ENCODE measurements around the gene PADI6. TPM values are rescaled to one million over a fixed set of nuclear protein-coding genes. Genes with fewer than 3 reads are reported as not detected.

Gene PADI6
- total and polyA plus RNA-seq, 5 experiments from 2014 or later, result not detected

DNA sequence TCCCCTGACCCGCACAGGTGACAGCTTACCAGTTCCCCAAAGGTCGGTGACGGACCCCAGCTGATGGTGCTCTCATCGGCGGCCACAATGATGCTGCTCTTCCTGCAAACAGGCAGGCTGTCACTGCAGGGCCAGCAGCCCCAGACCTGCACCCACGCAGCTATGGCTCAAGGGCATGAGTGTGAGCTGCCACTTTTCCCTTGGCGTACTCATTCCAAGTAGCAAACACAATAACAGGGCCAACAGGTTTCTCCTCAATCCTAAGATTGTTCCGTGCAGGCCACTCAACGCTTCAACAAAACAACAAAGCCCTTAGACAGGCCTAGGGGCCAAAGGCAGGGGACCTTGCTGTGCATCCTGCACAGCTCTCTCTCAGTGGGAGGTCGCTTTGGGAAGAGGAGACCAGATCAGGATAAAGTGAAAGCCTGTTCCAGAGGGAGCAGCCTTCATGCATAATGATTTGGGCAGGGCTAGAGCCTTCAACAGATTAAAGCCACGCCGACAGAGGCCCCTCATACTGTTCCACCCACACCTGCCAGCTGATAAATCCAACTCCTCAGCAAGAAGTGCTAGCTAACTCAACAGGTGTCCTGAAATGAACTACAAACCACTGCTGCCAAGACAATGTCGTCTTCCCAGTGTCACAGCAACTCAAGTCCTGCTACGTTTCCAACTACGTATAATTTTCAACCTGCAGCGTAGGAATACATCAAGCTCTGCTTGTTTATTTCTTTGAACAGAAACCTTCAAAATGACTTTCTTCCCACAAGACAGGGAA is 40.3 kb downstream of the PADI6 start:
- H3K4me3 Mint-ChIP-seq, result no peak overlapping the region
- ATAC-seq, result no peak
- peak overlapping the region in 2 of 10 donors; percentile 11 to 59 for H3K27ac Mint-ChIP-seq
- DNase-seq, result no peak
- H3K4me1 Mint-ChIP-seq, result peaks cover 0 to 5% (median under 1%) of the 10 kb centered on the region in 4 donors
- H3K27me3 Mint-ChIP-seq, result no peaks in the 10 kb centered on the region
- peaks cover 0 to 100% (median 29%) of the 10 kb centered on the region in 3 donors for H3K36me3 Mint-ChIP-seq
- H3K9me3 Mint-ChIP-seq, result no peaks in the 10 kb centered on the region
- POLR2A ChIA-PET, result interaction anchor here (0.7 kb wide), 1 partner anchor 26 kb away, joined by 7 read pairs; no protein-coding TSS in a partner anchor

DNA sequence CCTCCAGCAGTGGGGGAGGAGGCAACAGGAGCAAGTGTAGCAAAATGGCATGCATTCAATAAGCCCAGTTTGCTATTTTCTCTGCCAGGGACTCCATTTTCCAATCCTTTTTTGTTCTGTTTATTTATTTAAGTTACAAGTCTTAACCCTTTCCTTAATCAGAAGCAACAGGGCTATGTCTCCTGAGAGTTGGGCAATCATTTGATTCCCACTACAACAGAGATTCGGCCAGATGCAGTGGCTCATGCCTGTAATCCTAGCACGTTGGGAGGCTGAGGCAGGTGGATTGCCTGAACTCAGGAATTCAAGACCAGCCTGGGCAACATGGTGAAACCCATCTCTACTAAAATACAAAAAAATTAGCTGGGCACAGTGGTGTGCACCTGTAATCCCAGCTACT is 42.0 kb downstream of the PADI6 start:
- no peak for DNase-seq
- H3K9me3 Mint-ChIP-seq, result no peaks in the 10 kb centered on the region
- no peak for ATAC-seq
- H3K27me3 Mint-ChIP-seq, result no peaks in the 10 kb centered on the region
- H3K36me3 Mint-ChIP-seq, result peaks cover 0 to 99% (median 24%) of the 10 kb centered on the region in 3 donors
- H3K4me1 Mint-ChIP-seq, result peaks cover 0 to 5% (median under 1%) of the 10 kb centered on the region in 4 donors
- H3K27ac Mint-ChIP-seq, result no peak overlapping the region
- no peak overlapping the region for H3K4me3 Mint-ChIP-seq
- POLR2A ChIA-PET, result no interaction called here

DNA sequence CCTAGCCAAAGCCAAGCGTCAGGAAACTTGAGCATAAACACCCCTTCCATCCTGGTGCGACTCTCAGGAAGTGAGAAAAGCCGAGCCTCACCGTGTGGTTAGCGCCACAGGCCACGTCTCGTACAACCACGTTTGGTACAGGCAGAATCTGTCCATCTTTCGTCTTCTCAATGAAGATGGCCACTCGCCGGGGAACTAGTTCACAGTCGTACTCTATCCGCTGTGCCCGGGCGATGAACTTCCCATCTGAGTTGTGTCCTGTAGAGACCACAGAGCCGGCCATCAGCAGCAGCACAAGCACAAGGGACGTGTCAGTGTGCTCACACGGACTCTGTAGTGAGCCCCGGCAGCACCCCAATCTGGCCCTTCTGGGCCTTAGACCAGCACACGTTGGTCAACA is 44.4 kb downstream of the PADI6 start:
- peaks cover 0 to 10% (median 3%) of the 10 kb centered on the region in 4 donors for H3K4me1 Mint-ChIP-seq
- POLR2A ChIA-PET, result interaction anchor here (0.6 kb wide), 1 partner anchor 23 kb away, joined by 4 read pairs; the partner anchor contains the start of gene RCC2
- peaks cover 0 to 99% (median 22%) of the 10 kb centered on the region in 3 donors for H3K36me3 Mint-ChIP-seq
- H3K4me3 Mint-ChIP-seq, result no peak overlapping the region
- ATAC-seq (no peak), DNase-seq (no peak)
- H3K27me3 Mint-ChIP-seq, result no peaks in the 10 kb centered on the region
- no peaks in the 10 kb centered on the region for H3K9me3 Mint-ChIP-seq
- peak overlapping the region in 2 of 10 donors; percentile 4 to 51 for H3K27ac Mint-ChIP-seq

DNA sequence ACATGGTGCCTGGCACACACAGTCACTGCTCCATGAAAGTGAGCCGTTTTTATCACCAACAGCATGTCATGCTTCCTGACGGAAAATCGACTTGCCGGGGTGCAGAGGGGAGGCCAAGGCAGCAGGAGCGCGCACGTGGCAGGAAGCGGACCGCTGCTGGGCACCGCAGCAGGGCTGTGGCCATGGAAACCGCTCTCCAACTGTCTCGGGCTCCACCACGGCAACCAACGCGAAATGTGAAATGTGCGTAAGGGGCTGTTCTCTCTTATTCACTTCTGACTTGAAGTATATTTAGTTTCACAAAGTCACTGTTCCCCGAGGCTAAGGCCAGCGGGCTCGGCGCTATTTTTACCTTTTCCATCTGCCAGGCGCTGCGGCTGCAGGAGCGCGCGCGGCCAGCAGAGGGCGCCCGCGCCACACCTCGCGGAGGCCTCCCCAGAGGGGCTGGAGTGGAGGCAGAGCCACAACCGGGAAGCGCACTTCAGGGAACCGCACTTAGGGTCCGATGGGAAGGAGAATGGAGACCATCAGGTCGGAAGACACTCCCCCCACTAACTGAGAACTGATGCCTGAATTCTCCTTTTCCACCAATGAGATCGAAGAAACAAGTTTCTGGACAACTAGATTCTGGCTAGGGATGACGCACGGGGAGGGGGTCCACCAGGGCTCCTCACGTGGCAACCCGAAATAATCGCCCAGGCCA is 47.8 kb downstream of the PADI6 start:
- Mint-ChIP-seq H3K27ac (peak overlapping the region in 8 of 10 donors; percentile 29 to 76 (median 54)), H3K4me1 (peaks cover 0 to 24% (median 16%) of the 10 kb centered on the region in 4 donors), H3K27me3 (no peaks in the 10 kb centered on the region), H3K9me3 (no peaks in the 10 kb centered on the region), H3K4me3 (no peak overlapping the region), H3K36me3 (peaks cover 5 to 99% (median 13%) of the 10 kb centered on the region in 3 donors)
- POLR2A ChIA-PET, result no interaction called here
- DNase-seq (peak; percentile 49 to 80 (median 71)), ATAC-seq (peak; percentile 84 to 91)

DNA sequence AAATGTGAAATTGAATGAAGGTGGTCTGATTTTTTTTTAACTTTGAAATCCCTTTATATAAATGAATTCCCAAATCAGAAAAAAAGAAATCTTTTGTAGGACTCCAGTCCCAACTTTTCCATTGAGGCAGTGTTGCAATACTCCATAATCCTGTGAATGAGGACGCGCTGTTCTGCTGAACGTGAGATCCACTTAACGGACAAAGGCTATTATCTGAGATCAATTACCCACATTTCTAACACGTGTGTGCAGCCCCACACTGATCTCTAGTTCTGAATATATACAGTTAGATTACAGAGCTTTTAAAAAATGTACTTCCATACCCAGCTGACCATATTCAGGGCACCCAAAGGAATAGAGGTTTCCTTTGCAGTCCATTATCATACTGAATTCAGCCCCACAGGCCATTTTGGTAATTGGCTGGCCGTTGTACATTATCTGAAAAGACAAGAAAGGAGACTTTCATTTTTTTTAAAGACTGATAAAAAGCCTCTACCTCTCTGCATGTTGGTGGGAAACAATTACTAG is 48.5 kb downstream of the PADI6 start:
- Mint-ChIP-seq H3K27me3 (no peaks in the 10 kb centered on the region), H3K4me1 (peaks cover 0 to 29% (median 22%) of the 10 kb centered on the region in 4 donors), H3K4me3 (no peak overlapping the region), H3K36me3 (peaks cover 5 to 99% (median 15%) of the 10 kb centered on the region in 3 donors), H3K9me3 (no peaks in the 10 kb centered on the region), H3K27ac (peak overlapping the region in 4 of 10 donors; percentile 36 to 83 (median 64))
- DNase-seq, result no peak
- ATAC-seq, result no peak
- POLR2A ChIA-PET, result no interaction called here

DNA sequence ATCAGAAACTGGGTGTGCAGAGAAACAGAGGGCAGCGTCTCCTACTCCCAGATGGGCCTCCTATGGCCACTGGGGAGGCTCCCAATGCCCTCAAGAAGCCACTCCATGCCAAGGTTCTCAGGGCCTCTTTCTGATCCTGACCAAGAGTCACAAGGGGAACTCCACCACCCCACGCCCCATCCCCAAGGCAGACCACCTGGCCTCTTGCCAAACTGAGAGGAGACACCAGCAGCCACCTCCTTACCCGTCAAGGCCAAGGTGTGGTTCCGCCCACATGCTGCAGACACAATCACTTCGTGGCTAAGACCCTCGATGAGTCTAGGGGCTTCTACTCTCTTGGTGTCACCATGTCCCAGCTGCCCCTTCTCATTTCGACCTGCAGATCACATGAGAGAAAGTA is 50.5 kb downstream of the PADI6 start:
- POLR2A ChIA-PET, result no interaction called here
- H3K4me3 Mint-ChIP-seq, result no peak overlapping the region
- no peak for DNase-seq
- no peaks in the 10 kb centered on the region for H3K27me3 Mint-ChIP-seq
- H3K27ac Mint-ChIP-seq, result peak overlapping the region in 6 of 10 donors; percentile 33 to 80 (median 52)
- no peak for ATAC-seq
- H3K36me3 Mint-ChIP-seq, result peaks cover 5 to 97% (median 11%) of the 10 kb centered on the region in 3 donors
- no peaks in the 10 kb centered on the region for H3K9me3 Mint-ChIP-seq
- peaks cover 0 to 37% (median 28%) of the 10 kb centered on the region in 4 donors for H3K4me1 Mint-ChIP-seq

DNA sequence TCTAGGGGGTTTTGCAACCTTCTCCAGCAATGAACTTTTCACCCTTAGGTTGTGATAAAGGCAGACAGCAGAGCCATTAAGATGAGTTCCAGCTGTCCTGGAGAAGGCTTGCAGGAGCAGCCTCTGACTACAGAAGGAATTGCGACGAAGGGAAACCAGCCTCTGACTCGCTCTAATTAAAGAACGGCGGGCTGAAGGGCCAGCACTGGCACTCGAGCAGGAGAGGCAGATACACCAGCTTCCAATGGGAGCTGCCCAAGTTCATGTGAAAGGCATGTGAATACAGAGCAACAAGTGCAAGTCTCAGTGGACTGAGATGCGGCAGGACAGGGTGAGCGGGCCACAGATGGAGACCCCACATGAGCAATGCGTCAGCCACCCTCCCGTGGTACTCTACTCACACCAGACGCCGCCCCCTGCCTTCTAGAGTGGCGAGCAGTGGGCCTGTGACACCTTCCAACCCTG is 51.8 kb downstream of the PADI6 start:
- Mint-ChIP-seq H3K36me3 (peaks cover 5 to 92% (median 9%) of the 10 kb centered on the region in 3 donors), H3K4me3 (no peak overlapping the region), H3K4me1 (peaks cover 3 to 37% (median 28%) of the 10 kb centered on the region in 4 donors), H3K27me3 (no peaks in the 10 kb centered on the region), H3K9me3 (no peaks in the 10 kb centered on the region), H3K27ac (peak overlapping the region in 6 of 10 donors; percentile 1 to 81 (median 54))
- ATAC-seq (no peak), DNase-seq (no peak)
- POLR2A ChIA-PET, result no interaction called here

DNA sequence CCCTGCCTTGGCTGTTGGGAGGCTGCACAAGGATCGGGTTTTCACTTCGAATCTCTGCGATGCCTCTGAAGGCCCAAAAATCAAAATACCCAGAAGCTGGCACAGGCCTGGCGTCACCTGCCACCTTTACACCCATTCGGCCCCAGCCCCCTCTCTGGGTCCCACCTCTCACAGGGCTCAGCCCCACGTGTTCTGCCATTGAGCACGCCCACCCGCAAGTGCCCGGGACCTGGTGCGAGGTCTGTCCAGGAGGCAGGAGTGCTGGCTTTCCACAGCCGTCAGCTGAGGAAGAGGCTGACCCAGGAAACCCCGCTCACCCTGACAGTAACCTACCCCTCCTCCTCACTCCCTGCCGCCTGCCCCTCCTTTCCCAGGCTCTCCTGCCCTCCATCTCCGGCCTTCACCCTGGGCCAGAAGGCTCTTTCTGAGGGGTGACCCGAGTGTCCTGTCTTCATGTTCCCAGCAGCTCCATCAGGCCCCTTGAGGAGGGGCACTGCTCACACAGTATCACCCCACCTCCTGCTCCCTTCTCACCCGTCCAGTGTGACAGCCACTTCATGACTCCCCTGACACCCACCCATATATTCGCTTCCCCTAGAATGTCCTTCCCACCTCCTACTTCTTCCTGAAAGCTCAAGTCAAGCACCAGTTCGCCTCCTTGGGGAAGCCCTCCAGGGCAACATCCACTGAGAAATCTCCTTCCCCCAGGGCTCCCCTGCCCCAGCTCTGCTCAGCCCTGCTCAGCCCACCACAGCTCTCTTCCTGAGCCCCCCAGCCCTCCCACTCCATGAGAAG is 54.0 kb downstream of the PADI6 start:
- H3K4me3 Mint-ChIP-seq, result no peak overlapping the region
- peaks cover 17 to 40% (median 33%) of the 10 kb centered on the region in 4 donors for H3K4me1 Mint-ChIP-seq
- DNase-seq, result no peak
- peak overlapping the region in 9 of 10 donors; percentile 14 to 83 (median 58) for H3K27ac Mint-ChIP-seq
- POLR2A ChIA-PET, result interaction anchor here (1.0 kb wide), 1 partner anchor 13 kb away, joined by 3 read pairs; no protein-coding TSS in a partner anchor
- ATAC-seq, result no peak
- H3K9me3 Mint-ChIP-seq, result no peaks in the 10 kb centered on the region
- no peaks in the 10 kb centered on the region for H3K27me3 Mint-ChIP-seq
- peaks cover 5 to 87% (median 11%) of the 10 kb centered on the region in 3 donors for H3K36me3 Mint-ChIP-seq

DNA sequence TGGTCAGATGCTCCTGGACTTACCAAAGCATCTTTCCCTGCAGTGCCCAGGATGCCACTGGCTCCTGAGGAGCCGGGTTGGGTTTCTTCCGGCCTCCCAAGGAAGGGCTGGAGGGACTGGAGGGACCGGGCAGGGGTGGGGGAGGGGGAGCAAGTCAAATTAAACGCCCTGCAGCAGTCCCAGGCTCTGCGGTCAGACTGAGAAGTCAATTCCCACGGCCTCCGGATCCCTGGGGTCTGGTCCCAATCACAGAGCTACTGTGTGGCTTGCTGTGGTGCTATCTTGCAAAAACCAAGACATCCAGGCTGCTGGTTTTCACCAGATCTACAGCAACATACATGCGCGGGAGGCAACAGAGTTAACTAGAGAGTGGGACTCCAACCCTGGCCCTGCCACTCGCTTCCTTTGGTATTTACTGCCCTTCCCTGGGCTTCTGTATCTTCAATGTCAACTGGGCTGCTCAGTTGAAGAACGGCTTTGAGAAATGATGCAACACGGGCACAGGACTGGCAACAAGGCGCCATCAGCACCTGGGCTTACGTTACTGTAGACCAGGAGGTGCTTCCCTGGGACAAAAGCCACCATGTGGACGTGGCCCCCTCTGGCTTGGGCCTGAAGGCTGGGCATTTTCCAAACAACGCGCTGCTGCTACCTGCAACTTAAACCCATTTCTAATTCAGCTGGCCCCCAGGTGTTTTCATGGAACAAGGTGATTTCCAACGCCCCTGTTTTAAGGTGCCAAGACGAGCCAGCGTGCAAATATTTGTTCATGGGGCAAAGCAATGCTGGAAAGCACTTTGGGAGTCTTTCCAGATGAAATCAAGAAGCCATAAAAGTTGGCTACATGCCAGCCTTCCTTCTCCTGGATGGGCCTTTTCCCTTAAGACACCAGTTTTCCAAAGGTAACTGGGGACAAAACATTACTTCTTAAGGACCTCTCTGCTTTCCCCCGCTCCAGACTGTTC is 56.0 kb downstream of the PADI6 start:
- H3K9me3 Mint-ChIP-seq, result no peaks in the 10 kb centered on the region
- POLR2A ChIA-PET, result no interaction called here
- H3K36me3 Mint-ChIP-seq, result peaks cover 5 to 78% (median 11%) of the 10 kb centered on the region in 3 donors
- no peak for DNase-seq
- peaks cover 32 to 48% (median 39%) of the 10 kb centered on the region in 4 donors for H3K4me1 Mint-ChIP-seq
- H3K4me3 Mint-ChIP-seq, result peak overlapping the region in 1 of 10 donors; percentile 22
- H3K27ac Mint-ChIP-seq, result peak overlapping the region in 2 of 10 donors; percentile 25 to 35
- H3K27me3 Mint-ChIP-seq, result no peaks in the 10 kb centered on the region
- ATAC-seq, result no peak

DNA sequence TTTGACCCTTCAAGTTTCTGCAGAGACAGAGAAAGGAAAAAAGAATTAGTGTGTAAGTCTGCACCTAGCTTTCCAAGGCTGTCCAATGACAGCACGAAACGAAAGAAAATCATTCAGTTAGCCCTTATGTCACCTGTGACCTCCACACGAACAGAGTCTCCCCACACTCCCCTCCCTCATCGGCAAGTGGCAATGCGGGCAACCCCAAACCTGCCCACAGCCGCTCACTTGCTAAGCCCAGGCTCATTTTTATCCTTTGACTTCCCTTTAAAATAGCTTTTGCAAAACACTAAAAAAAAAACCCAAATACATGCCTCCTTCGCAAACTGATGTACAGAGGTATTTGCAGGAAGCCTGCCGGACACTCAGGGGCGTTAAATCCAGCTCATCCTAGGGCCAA is 57.2 kb downstream of the PADI6 start:
- Mint-ChIP-seq H3K27ac (peak overlapping the region in 5 of 10 donors; percentile 16 to 67 (median 52)), H3K36me3 (peaks cover 2 to 77% (median 11%) of the 10 kb centered on the region in 3 donors)
- DNase-seq, result no peak

DNA sequence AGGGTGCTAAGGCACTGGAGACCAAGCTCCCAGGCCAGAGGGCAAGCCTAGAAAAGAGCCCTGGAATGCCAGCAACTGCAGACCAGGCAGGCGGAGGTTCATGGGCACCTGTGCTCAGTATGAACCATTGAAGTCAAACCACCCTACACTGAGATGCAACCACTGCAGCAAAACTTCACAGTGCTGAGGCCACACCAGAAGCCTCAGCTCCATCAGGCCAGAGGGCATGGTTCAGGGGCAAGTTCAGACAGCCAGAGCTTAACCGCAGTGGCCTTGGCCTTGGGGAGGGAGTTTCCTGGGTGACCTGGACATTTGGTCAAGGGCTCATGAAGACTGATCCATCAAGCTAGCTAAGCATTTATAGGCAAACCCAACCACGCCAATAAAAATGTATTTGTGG is 60.4 kb downstream of the PADI6 start:
- H3K27ac Mint-ChIP-seq, result peak overlapping the region in 3 of 10 donors; percentile 53 to 72 (median 61)
- POLR2A ChIA-PET, result no interaction called here
- no peaks in the 10 kb centered on the region for H3K9me3 Mint-ChIP-seq
- H3K4me3 Mint-ChIP-seq, result no peak overlapping the region
- ATAC-seq, result no peak
- peaks cover 0 to 62% (median 5%) of the 10 kb centered on the region in 3 donors for H3K36me3 Mint-ChIP-seq
- H3K27me3 Mint-ChIP-seq, result no peaks in the 10 kb centered on the region
- peaks cover 22 to 77% (median 62%) of the 10 kb centered on the region in 4 donors for H3K4me1 Mint-ChIP-seq
- no peak for DNase-seq

More for the DNA sequence above, 57.2 kb downstream of the PADI6 start:
- Mint-ChIP-seq H3K9me3 (no peaks in the 10 kb centered on the region), H3K27me3 (no peaks in the 10 kb centered on the region), H3K4me1 (peaks cover 31 to 53% (median 45%) of the 10 kb centered on the region in 4 donors), H3K4me3 (peak overlapping the region in 2 of 10 donors; percentile 11 to 43)
- POLR2A ChIA-PET, result no interaction called here
- no peak for ATAC-seq

Data from naive thymus-derived CD8-positive, alpha-beta T cell (primary cell).